ENCODE measurements around the gene SEMA3F.
"Not testable (repeated sequence)": the region's sequence is repeated elsewhere in the genome, so short reads cannot be mapped to it uniquely, and the experiment has no call there.

SEMA3F gene

DNA sequence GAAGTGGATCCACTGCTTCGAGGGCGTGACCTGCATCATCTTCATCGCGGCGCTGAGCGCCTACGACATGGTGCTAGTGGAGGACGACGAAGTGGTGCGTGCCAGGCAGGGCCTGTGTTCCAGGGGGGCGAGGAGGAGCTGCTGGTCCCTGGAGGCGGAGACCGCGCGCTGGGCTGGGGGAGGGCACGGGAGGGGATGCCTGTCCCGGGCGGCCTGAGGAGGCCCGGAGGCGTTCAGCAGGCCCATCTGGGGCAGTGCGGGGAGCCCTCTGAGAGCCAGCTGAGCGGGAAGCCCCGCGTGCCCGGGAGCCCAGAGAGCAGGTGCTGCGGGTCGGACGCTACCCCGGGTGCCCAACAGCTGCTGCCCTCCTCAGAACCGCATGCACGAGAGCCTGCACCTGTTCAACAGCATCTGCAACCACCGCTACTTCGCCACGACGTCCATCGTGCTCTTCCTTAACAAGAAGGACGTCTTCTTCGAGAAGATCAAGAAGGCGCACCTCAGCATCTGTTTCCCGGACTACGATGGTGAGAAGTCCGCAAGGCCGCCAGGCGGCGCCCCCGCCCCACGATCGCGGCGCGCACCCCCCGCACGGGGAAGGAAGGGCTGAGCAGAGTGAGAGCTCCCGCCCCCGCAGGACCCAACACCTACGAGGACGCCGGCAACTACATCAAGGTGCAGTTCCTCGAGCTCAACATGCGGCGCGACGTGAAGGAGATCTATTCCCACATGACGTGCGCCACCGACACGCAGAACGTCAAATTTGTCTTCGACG, 39.2 kb downstream of the SEMA3F start:
- peak; percentile 46 to 73 for DNase-seq

DNA sequence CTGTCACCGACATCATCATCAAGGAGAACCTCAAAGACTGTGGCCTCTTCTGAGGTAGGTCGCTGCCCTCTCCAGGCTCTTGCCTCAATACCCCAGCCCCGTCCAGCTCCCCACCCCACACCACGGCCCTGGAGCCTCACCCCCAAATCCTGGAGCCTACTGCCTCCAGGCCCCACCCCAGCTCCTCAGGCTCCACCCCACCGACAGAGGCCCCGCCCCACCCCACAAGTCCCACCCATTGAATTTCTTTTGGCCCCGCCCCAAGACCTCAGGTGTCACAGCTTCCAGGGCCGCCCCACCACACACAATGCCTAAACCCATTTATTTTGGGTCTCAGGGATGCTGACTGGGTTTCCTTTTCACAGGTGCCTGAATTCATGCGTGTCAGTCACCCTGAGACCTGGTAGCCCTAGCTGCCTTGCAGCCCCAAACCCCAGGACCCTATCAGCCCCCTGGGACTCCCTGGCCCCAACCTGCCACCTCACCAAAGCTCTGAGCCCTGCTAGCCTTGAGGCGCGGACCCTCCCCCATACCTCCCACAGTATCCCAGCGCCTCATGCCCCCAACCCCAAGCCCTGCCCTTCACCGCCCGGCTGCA, 39.9 kb downstream of the SEMA3F start:
- DNase-seq = peak; percentile 28 to 34

GRCh38 chr3:50195501-50196252, 40.6 kb downstream of the SEMA3F start:
- DNase-seq = no peak

- DNase-seq = no peak
Measured at GRCh38 chr3:50196253-50196801, 41.2 kb downstream of the SEMA3F start.

DNA sequence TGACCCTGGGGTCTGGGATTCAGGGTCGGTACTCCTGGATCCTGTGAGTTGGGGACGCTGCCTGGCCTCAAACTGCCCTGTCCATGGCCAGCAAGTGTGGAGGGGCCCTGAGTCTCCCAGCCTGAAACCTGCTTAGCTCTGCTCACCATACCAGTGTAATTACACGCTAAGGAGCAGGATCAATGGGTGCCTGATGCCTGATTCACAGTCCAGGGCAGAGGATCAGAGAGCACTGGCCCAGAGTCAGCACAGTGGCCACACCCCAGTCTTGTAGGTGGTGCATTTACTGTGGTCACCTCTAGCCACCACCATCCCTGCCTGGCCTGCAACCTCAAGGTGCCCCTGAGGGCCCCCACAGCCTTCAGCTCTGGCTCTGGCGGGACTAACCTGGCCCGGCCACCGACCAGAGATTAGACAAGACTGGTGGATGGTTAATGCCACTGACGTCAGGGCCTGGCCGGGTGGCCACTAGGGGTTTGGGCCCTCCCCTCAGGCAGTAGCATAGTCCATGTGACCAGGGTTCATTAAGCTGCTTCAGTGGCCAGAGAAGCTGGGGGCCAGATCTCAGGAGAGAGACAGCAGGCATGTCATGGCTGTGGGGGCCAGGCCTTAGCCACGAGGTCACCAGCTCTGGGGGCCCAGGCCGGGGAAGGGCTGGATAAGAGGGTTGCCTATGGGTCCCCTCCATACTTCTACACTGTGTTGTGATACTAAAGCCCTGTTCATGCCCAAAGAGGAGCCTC, 46.6 kb downstream of the SEMA3F start:
- DNase-seq = no peak

GRCh38 chr3:50202353-50203112, 47.4 kb downstream of the SEMA3F start:
- DNase-seq = no peak

DNA sequence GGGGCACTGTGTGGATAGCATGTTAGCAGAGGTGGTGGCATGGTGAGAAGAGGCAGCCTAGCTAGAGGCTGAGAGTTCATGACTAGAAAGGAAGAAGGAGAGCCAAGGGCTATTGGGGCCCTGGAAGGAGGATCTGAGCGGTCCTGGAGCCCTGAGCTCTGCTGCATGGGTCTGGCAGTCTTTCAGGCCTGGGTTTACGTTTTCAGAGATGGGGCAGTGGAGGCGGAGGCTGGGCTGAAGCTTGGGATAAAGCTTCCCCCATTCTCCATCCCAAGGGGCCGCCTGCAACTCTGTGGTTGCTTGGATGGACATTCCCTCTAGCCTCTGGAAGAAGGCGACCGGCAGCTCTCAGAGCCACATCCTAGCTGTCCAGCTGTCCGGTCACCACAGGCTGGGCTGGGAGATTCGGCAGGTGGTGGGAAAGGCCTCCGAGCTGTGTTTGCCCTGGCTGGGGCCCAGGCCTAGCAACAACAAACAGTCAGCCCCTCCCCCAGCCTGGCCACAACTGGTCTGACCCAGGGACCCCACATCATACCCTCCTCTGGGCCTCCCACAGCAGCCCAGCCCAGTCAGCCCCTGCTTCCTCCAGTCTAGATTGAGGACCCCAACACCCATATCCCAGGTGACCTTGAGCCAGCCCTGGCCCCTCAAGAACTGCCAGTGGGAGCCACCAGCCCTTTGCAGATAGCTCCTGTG, 48.1 kb downstream of the SEMA3F start:
- no peak for DNase-seq

- DNase-seq = no peak
Measured at GRCh38 chr3:50203809-50204803, 49.0 kb downstream of the SEMA3F start.

- DNase-seq = peak; percentile 22 to 27
Measured at GRCh38 chr3:50204804-50205412, 49.8 kb downstream of the SEMA3F start, which contains the start of gene SLC38A3. SLC38A3 (plus strand) TSS chr3:50205271; CDS start chr3:50214200, 8,929 bp downstream.

- DNase-seq = peak; percentile 48 to 49
Measured at GRCh38 chr3:50205413-50206276, 50.5 kb downstream of the SEMA3F start.

DNA sequence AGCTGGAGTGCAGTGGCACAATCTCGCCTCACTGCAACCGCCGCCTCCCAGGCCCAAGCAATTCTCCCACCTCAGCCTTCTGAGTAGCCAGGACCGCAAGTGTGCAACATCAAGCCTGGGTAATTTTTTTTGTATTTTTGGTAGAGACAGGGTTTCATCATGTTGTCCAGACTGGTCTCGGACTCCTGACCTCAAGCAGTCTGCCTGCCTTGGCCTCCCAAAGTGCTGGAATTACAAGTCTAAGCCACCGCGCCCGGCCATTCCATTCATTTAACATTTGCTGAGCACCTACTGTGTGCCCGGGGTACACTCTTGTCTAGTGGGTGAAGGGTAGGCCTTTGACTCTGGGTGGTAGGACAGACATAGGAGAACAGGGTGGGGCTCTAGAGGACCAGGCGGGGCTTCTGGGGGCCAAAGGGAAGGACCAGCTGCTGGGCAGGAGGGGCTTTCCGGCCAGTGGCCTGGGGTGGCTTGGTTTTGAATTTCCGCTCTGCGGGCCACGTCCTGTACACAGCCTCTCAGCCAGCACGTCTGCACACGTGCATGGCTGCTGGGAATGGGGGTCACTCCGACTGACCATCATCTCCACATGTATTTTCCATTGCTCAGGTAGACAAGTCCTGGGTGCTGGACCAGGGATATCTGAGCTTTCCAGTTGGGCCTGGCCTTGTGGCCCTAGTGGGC, 52.4 kb downstream of the SEMA3F start:
- DNase-seq = no peak

- no peak for DNase-seq
Measured at GRCh38 chr3:50208677-50209344, 53.7 kb downstream of the SEMA3F start.

DNA sequence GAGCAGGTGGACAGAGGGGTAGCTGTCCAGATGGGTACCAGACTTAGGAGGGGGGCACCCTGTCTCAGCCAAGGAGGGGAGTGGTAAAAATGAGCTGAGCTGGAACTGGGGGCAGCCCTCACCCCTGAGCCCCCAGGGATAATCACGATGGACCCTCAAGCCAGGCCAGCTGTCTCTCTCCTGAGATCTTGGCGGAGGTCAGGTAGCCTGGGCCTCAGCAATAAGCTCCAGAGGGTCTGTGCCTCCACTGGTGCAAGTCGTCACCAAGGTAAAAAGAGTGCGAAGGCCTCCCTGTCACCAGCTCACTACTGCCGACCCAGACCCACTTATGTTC, 55.0 kb downstream of the SEMA3F start:
- DNase-seq = no peak

- DNase-seq = no peak
Measured at GRCh38 chr3:50210510-50211367, 55.6 kb downstream of the SEMA3F start.

GRCh38 chr3:50211368-50211717, 56.2 kb downstream of the SEMA3F start:
- not testable (repeated sequence) for DNase-seq

DNA sequence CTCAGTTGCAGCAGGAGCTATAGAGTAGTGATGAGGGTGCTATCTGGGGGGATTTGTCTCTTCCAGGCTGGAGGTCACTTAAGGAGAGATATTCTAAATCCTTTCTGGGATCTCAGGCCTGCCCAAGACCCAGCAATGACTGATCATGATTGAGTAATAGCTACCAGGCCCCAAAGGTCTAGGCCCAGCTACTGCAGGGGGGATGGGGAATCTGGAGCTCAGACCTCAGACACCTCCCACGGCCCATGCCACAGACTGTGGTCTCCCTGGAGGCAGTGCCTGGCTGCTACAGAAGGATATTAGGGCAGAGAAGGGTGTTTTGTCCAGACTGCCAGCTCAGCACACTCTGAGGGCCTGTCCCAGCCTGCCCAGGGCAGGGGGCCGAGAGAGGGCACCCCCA, 56.8 kb downstream of the SEMA3F start:
- DNase-seq = no peak

DNA sequence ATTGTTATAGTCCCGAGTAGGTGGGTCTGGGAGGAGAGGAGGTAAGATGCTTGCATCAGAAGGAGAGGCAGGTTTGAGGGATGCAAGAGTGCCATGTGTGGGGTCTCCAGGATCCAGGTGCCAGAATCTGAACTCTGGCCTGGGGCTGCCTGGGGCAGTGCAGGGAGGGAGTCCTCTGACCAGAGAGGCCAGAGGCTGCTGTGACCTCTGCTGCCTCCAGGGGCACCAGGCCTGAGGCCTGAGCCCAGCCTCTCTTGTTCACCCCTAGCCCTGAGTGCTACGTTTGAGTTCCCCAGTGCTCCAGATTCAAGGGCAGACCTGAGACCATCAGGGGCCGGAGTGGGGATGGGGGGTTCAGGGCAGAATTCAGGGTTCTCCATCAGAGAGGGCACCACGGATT, 57.4 kb downstream of the SEMA3F start:
- no peak for DNase-seq
